ENCODE measurements around the gene ISLR. TPM values are rescaled to one million over a fixed set of nuclear protein-coding genes. Genes with fewer than 3 reads are reported as not detected.

The ISLR gene
- total RNA-seq, 2 experiments from 2014 or later = not detected

GRCh38 chr15:74180881-74181602 is 7.5 kb downstream of the ISLR start:
- POLR2A ChIA-PET = no interaction called here
- no peaks in the 10 kb centered on the region for H3K4me1 Mint-ChIP-seq
- H3K4me3 Mint-ChIP-seq = no peak overlapping the region
- H3K36me3 Mint-ChIP-seq (ENCODE audit: low read depth) = no peaks in the 10 kb centered on the region
- no peak overlapping the region for H3K27ac Mint-ChIP-seq
- DNase-seq = no peak
- no peaks in the 10 kb centered on the region for H3K9me3 Mint-ChIP-seq
- CTCF ChIA-PET = no interaction called here
- peaks cover 3% of the 10 kb centered on the region for H3K27me3 Mint-ChIP-seq

- CTCF ChIA-PET = no interaction called here
- POLR2A ChIA-PET = no interaction called here
- Mint-ChIP-seq H3K27me3 (peaks cover 2% of the 10 kb centered on the region), H3K9me3 (no peaks in the 10 kb centered on the region), H3K4me3 (no peak overlapping the region), H3K4me1 (no peaks in the 10 kb centered on the region), H3K27ac (no peak overlapping the region), H3K36me3 (ENCODE audit: low read depth) (no peaks in the 10 kb centered on the region)
- DNase-seq = no peak
Observed at GRCh38 chr15:74182131-74182530, 8.6 kb downstream of the ISLR start.

- ChIA-PET CTCF (no interaction called here), POLR2A (no interaction called here)
- Mint-ChIP-seq H3K36me3 (ENCODE audit: low read depth) (no peaks in the 10 kb centered on the region), H3K4me3 (no peak overlapping the region), H3K27me3 (no peaks in the 10 kb centered on the region), H3K27ac (no peak overlapping the region), H3K4me1 (no peaks in the 10 kb centered on the region), H3K9me3 (no peaks in the 10 kb centered on the region)
- no peak for DNase-seq
Observed at GRCh38 chr15:74184582-74185091, 11.1 kb downstream of the ISLR start.

- ChIA-PET POLR2A (no interaction called here), CTCF (interaction anchor here (0.7 kb wide), 2 partner anchors 12 to 1578 kb away, joined by 4 read pairs; no protein-coding TSS in a partner anchor)
- Mint-ChIP-seq H3K4me1 (no peaks in the 10 kb centered on the region), H3K9me3 (no peaks in the 10 kb centered on the region), H3K36me3 (ENCODE audit: low read depth) (no peaks in the 10 kb centered on the region), H3K27me3 (no peaks in the 10 kb centered on the region), H3K27ac (no peak overlapping the region), H3K4me3 (no peak overlapping the region)
- DNase-seq = no peak
Observed at GRCh38 chr15:74185710-74186348, 12.3 kb downstream of the ISLR start.

- H3K27me3 Mint-ChIP-seq = no peaks in the 10 kb centered on the region
Observed at GRCh38 chr15:74188216-74188615, 14.7 kb downstream of the ISLR start.

GRCh38 chr15:74191798-74192197 is 18.3 kb downstream of the ISLR start:
- Mint-ChIP-seq H3K4me1 (no peaks in the 10 kb centered on the region), H3K36me3 (ENCODE audit: low read depth) (no peaks in the 10 kb centered on the region), H3K4me3 (no peak overlapping the region), H3K27me3 (no peaks in the 10 kb centered on the region), H3K9me3 (no peaks in the 10 kb centered on the region), H3K27ac (no peak overlapping the region)
- POLR2A ChIA-PET = no interaction called here
- no peak for DNase-seq
- CTCF ChIA-PET = interaction anchor here (0.9 to 1.5 kb wide), 3 partner anchors 9 to 53 kb away, joined by 3 to 5 read pairs (median 3); no protein-coding TSS in a partner anchor

More at GRCh38 chr15:74188216-74188615, 14.7 kb downstream of the ISLR start:
- no peak for DNase-seq
- CTCF ChIA-PET = interaction anchor here (1.0 to 1.2 kb wide), 2 partner anchors 12 to 14 kb away, joined by 3 to 4 read pairs; partner anchors contain the start of gene ISLR
- Mint-ChIP-seq H3K27ac (no peak overlapping the region), H3K36me3 (ENCODE audit: low read depth) (no peaks in the 10 kb centered on the region), H3K9me3 (no peaks in the 10 kb centered on the region), H3K4me1 (no peaks in the 10 kb centered on the region), H3K4me3 (no peak overlapping the region)
- POLR2A ChIA-PET = no interaction called here

- no peak for DNase-seq
- ChIA-PET CTCF (no interaction called here), POLR2A (no interaction called here)
- H3K27me3 Mint-ChIP-seq = no peaks in the 10 kb centered on the region
- H3K36me3 Mint-ChIP-seq (ENCODE audit: low read depth) = no peaks in the 10 kb centered on the region
- no peaks in the 10 kb centered on the region for H3K4me1 Mint-ChIP-seq
- H3K9me3 Mint-ChIP-seq = no peaks in the 10 kb centered on the region
- H3K4me3 Mint-ChIP-seq = no peak overlapping the region
- H3K27ac Mint-ChIP-seq = no peak overlapping the region
Observed at GRCh38 chr15:74192751-74193150, 19.2 kb downstream of the ISLR start.

GRCh38 chr15:74193299-74193718 is 19.8 kb downstream of the ISLR start:
- CTCF ChIA-PET = no interaction called here
- no peak for DNase-seq
- Mint-ChIP-seq H3K4me3 (no peak overlapping the region), H3K27ac (no peak overlapping the region), H3K27me3 (no peaks in the 10 kb centered on the region), H3K9me3 (no peaks in the 10 kb centered on the region), H3K36me3 (ENCODE audit: low read depth) (no peaks in the 10 kb centered on the region), H3K4me1 (no peaks in the 10 kb centered on the region)
- POLR2A ChIA-PET = no interaction called here

- Mint-ChIP-seq H3K36me3 (ENCODE audit: low read depth) (no peaks in the 10 kb centered on the region), H3K27ac (no peak overlapping the region), H3K9me3 (no peaks in the 10 kb centered on the region), H3K4me3 (no peak overlapping the region), H3K27me3 (no peaks in the 10 kb centered on the region), H3K4me1 (no peaks in the 10 kb centered on the region)
- ChIA-PET CTCF (interaction anchor here (1.2 kb wide), 1 partner anchor 13 kb away, joined by 3 read pairs; no protein-coding TSS in a partner anchor), POLR2A (no interaction called here)
- no peak for DNase-seq
Observed at GRCh38 chr15:74193905-74194304, 20.4 kb downstream of the ISLR start.

GRCh38 chr15:74194572-74195559 is 21.4 kb downstream of the ISLR start:
- no peaks in the 10 kb centered on the region for H3K9me3 Mint-ChIP-seq
- no peaks in the 10 kb centered on the region for H3K27me3 Mint-ChIP-seq
- no peaks in the 10 kb centered on the region for H3K36me3 Mint-ChIP-seq (ENCODE audit: low read depth)
- ChIA-PET POLR2A (no interaction called here), CTCF (interaction anchor here (1.2 kb wide), 1 partner anchor 12 kb away, joined by 3 read pairs; no protein-coding TSS in a partner anchor)
- H3K4me1 Mint-ChIP-seq = no peaks in the 10 kb centered on the region
- H3K4me3 Mint-ChIP-seq = no peak overlapping the region
- DNase-seq = no peak
- H3K27ac Mint-ChIP-seq = no peak overlapping the region

GRCh38 chr15:74196175-74196574 is 22.7 kb downstream of the ISLR start:
- Mint-ChIP-seq H3K4me1 (no peaks in the 10 kb centered on the region), H3K36me3 (ENCODE audit: low read depth) (no peaks in the 10 kb centered on the region), H3K9me3 (no peaks in the 10 kb centered on the region), H3K27me3 (no peaks in the 10 kb centered on the region), H3K27ac (no peak overlapping the region), H3K4me3 (no peak overlapping the region)
- CTCF ChIA-PET = interaction anchor here (0.5 to 1.1 kb wide), 2 partner anchors 31 to 39 kb away, joined by 3 read pairs; no protein-coding TSS in a partner anchor
- POLR2A ChIA-PET = no interaction called here
- DNase-seq = no peak

- Mint-ChIP-seq H3K4me1 (no peaks in the 10 kb centered on the region), H3K36me3 (ENCODE audit: low read depth) (no peaks in the 10 kb centered on the region)
- no peak for DNase-seq
Observed at GRCh38 chr15:74197176-74197965, 23.9 kb downstream of the ISLR start.

More at GRCh38 chr15:74197176-74197965, 23.9 kb downstream of the ISLR start:
- no peaks in the 10 kb centered on the region for H3K9me3 Mint-ChIP-seq
- ChIA-PET CTCF (interaction anchor here (1.1 to 1.2 kb wide), 2 partner anchors 11 to 30 kb away, joined by 3 to 4 read pairs; no protein-coding TSS in a partner anchor), POLR2A (no interaction called here)
- no peak overlapping the region for H3K4me3 Mint-ChIP-seq
- no peaks in the 10 kb centered on the region for H3K27me3 Mint-ChIP-seq
- H3K27ac Mint-ChIP-seq = no peak overlapping the region
